Measurements from ENCODE around the gene DUSP18. TPM values are rescaled to one million over a fixed set of nuclear protein-coding genes. Genes with fewer than 3 reads are reported as not detected.

Gene DUSP18
- total and polyA plus RNA-seq, 4 donors: 7.9 to 27.1 (median 12.6) TPM

GRCh38 chr22:30637701-30638114 lies 30.0 kb downstream of the DUSP18 start:
- Histone ChIP-seq H3K9me3 (ENCODE audit: control insufficient read depth in 4 of 4, insufficient read depth in 3 of 4, low read length in 3 of 4) (no peaks in the 10 kb centered on the region), H3K4me3 (no peak overlapping the region), H3K4me1 (ENCODE audit: control insufficient read depth in 5 of 5, insufficient read depth in 5 of 5, low read length in 5 of 5) (peaks cover 0 to 22% (median 12%) of the 10 kb centered on the region in 5 donors), H3K36me3 (ENCODE audit: control insufficient read depth in 4 of 4, insufficient read depth in 4 of 4, low read length in 4 of 4) (no peaks in the 10 kb centered on the region), H3K27ac (ENCODE audit: low read depth in 1 of 2, low read length in 1 of 2) (no peak overlapping the region), H3K27me3 (ENCODE audit: control insufficient read depth in 3 of 3, insufficient read depth in 3 of 3, low read length in 2 of 3) (no peaks in the 10 kb centered on the region), H3K9ac (ENCODE audit: insufficient read depth in 1 of 2, low read length in 2 of 2) (no peak overlapping the region)
- 78 to 89% methylated on average over 1 of the region's 1 CpG for WGBS, 2 donors
- TF ChIP-seq, protein P1, sequence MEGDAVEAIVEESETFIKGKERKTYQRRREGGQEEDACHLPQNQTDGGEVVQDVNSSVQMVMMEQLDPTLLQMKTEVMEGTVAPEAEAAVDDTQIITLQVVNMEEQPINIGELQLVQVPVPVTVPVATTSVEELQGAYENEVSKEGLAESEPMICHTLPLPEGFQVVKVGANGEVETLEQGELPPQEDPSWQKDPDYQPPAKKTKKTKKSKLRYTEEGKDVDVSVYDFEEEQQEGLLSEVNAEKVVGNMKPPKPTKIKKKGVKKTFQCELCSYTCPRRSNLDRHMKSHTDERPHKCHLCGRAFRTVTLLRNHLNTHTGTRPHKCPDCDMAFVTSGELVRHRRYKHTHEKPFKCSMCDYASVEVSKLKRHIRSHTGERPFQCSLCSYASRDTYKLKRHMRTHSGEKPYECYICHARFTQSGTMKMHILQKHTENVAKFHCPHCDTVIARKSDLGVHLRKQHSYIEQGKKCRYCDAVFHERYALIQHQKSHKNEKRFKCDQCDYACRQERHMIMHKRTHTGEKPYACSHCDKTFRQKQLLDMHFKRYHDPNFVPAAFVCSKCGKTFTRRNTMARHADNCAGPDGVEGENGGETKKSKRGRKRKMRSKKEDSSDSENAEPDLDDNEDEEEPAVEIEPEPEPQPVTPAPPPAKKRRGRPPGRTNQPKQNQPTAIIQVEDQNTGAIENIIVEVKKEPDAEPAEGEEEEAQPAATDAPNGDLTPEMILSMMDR (IDR thresholded peaks at IDR 0.05; ENCODE audit: control extremely low read depth, extremely low read depth): no peak
- peak in 1 of 3 donors; percentile 18 for DNase-seq
- ATAC-seq (ENCODE audit: insufficient read depth, low FRiP score): no peak

- no peaks in the 10 kb centered on the region for H3K36me3 ChIP-seq (ENCODE audit: control insufficient read depth in 4 of 4, insufficient read depth in 4 of 4, low read length in 4 of 4)
- peak overlapping the region in 1 of 2 donors; percentile 91 for H3K27ac ChIP-seq (ENCODE audit: low read depth in 1 of 2, low read length in 1 of 2)
- TF ChIP-seq, protein P1 (IDR thresholded peaks at IDR 0.05; ENCODE audit: control extremely low read depth, extremely low read depth): no peak
- 45 to 72% methylated on average over 44 to 45 of the region's 45 CpGs for WGBS, 2 donors
- H3K9me3 ChIP-seq (ENCODE audit: control insufficient read depth in 4 of 4, insufficient read depth in 3 of 4, low read length in 3 of 4): no peaks in the 10 kb centered on the region
- no peaks in the 10 kb centered on the region for H3K27me3 ChIP-seq (ENCODE audit: control insufficient read depth in 3 of 3, insufficient read depth in 3 of 3, low read length in 2 of 3)
- H3K4me3 ChIP-seq: peak overlapping the region; percentile 65
- ATAC-seq (ENCODE audit: insufficient read depth, low FRiP score): no peak
- peak in 1 of 3 donors; percentile 23 for DNase-seq
- peak overlapping the region in 1 of 2 donors; percentile 67 for H3K9ac ChIP-seq (ENCODE audit: insufficient read depth in 1 of 2, low read length in 2 of 2)
- peaks cover 0 to 22% (median 12%) of the 10 kb centered on the region in 5 donors for H3K4me1 ChIP-seq (ENCODE audit: control insufficient read depth in 5 of 5, insufficient read depth in 5 of 5, low read length in 5 of 5)
Observed at GRCh38 chr22:30636226-30637077, 31.2 kb downstream of the DUSP18 start.

- peak within 1 kb of the TSS in 1 of 2 donors; percentile 67 for H3K9ac ChIP-seq (ENCODE audit: insufficient read depth in 1 of 2, low read length in 2 of 2)
- no peaks in the 10 kb centered on the region for H3K27me3 ChIP-seq (ENCODE audit: control insufficient read depth in 3 of 3, insufficient read depth in 3 of 3, low read length in 2 of 3)
- TF ChIP-seq, protein P1 (IDR thresholded peaks at IDR 0.05; ENCODE audit: control extremely low read depth, extremely low read depth): peak; percentile 1
- H3K4me1 ChIP-seq (ENCODE audit: control insufficient read depth in 5 of 5, insufficient read depth in 5 of 5, low read length in 5 of 5): peaks cover 0 to 22% (median 12%) of the 10 kb centered on the region in 5 donors
- peak within 1 kb of the TSS; percentile 65 for H3K4me3 ChIP-seq
- ATAC-seq (ENCODE audit: insufficient read depth, low FRiP score) (peak; percentile 95), DNase-seq (peak; percentile 92 to 94 (median 94))
- peak within 1 kb of the TSS; percentile 87 to 91 for H3K27ac ChIP-seq (ENCODE audit: low read depth in 1 of 2, low read length in 1 of 2)
- H3K9me3 ChIP-seq (ENCODE audit: control insufficient read depth in 4 of 4, insufficient read depth in 3 of 4, low read length in 3 of 4): no peaks in the 10 kb centered on the region
- 1% methylated on average over 55 to 75 of the region's 75 CpGs for WGBS, 2 donors
- H3K36me3 ChIP-seq (ENCODE audit: control insufficient read depth in 4 of 4, insufficient read depth in 4 of 4, low read length in 4 of 4): no peaks in the 10 kb centered on the region
Observed at GRCh38 chr22:30635273-30636225, 32.1 kb downstream of the DUSP18 start, which contains the start of gene SLC35E4. Gene SLC35E4 (plus strand): TSS chr22:30635781. CDS start chr22:30636451, 670 bp downstream.
